Activated CD4-positive, CD25-positive, alpha-beta regulatory T cell treated with anti-CD3 and anti-CD28 coated beads, Interleukin-2, amount 50 U/mL, for 72 hours (primary cell): Measurements from ENCODE around the gene FHOD3.

ENCODE experiments used
- DNase-seq: peaks from one replicate; pipeline ENCODE4 v3.0.0; 2021

Gene FHOD3

DNA sequence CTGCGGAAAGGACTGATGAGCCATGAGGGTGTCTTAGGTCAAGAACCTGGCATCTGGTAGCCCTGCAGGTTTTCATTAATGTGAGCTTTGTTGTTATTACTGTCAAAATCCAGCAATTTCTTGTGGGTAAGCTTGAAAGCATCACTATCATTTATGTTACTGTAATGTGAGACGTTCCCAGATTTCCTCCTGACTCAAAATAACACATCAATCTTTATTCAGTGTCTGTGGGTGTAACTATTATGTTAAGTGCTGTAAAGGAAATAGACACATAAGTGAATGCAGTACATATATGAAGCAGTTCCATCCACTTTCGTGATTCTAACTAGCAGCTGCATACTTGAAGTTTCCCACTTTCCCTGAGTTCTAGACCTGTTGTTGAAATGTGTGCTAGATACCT lies 89.8 kb downstream of the FHOD3 start:
- DNase-seq = no peak

DNA sequence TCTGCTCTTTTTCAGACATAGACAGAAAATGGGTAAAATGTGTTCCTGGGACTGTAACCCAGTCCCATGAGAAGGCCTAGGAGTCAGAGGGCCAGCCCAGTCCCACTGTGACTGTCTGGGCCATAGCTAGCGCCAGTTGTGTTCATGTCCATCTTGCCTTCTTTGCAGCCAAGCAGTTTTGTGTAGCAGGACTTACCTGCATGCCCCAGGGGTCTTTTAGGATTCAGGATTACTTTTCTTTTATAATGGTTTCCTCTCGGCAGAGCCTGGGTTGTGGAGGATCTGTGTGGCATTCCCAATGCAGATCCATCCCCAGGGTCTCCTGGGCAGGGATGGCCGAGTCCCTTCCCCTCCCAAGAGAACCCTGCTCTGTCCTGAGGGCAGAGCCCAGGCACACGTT lies 90.8 kb downstream of the FHOD3 start:
- no peak for DNase-seq

DNA sequence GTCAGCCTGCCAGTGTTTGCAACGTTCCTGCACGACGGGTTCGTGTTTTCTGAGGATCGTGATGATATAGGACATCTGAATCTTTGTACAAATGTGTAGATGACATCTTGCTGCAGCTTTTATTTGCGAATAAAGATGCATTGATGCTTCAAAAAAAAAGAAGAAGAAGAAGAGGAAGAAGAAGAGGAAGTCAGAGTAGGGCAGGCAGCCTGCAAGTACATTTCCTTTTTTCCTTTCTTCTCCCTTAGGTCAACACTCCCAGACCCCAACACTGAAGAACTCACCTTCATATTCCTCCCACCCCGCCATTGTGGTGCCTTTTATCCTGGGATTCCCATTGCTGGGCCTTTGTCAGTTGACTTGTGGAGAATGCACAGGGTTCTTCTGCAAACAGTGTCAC lies 91.5 kb downstream of the FHOD3 start:
- no peak for DNase-seq

DNA sequence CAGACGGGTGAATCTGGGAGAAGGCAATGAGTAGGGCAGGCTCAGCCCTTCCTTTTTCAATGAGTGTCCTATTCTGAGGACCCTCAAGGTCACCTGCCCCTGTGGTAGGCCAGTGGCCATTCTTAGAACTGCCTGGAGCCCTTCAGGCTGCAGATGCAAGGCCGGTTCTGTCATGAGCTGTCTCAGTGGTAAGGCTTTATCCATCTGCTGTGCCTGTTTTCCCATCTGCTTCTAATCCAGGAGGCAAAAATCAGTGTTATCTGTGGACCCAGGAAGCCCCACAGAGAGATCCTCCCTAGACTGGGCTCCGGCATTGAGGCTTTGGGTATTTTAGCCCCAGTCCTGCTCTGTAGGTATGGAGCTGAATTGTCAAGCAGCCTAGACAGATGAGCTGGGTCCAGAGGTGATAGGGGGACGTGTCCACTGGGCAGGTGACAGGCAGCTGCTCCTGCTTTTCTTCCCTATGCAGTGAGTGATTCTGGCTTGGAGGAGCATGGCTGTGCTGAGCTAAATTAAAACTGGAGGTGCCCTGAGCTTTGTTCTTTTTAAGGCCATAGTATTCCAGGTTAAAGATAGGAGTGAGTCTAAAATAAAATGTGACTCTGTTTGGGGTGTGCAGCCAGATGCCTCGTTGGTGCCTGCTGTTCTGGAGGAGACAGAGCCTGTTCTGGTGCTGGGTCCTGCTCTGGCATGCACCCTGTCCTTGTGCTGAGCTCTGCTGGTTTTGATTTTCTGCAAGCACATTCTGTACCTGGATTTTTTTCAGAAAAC lies 92.5 kb downstream of the FHOD3 start:
- DNase-seq = no peak

DNA sequence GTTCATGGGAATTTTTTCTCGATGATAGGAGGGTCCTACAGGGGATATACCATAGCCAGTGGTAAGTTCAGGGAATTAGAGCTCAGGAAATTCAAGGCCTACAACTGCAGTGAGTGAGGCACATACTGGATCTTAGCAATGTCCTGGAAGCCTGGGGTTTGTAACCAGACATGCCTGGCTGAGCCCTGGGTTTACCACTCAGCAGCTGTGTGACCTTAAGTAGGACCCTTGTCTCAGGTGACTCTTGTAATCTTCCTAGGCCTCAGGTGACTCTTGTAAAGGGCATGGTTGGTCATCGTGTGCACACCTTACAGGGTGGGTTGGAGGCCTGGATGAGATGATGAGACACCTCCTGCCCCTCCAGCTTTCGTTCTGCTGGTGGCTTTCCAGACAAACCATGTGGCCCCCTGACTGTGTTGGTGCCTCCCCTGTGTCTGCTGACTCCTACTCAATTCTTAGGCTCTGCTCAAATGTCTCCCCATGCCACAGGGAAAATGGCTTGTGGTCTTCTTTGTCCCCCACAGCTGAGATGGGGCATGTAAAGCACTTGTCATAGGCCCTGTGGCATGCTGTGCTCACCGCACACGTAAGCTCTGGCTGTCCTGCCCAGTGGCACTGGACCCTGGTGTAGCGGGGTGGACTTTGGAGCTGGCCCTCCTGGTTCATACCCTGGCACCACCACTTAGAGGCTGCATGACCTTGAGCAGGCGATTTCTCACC lies 94.1 kb downstream of the FHOD3 start:
- DNase-seq = no peak

DNA sequence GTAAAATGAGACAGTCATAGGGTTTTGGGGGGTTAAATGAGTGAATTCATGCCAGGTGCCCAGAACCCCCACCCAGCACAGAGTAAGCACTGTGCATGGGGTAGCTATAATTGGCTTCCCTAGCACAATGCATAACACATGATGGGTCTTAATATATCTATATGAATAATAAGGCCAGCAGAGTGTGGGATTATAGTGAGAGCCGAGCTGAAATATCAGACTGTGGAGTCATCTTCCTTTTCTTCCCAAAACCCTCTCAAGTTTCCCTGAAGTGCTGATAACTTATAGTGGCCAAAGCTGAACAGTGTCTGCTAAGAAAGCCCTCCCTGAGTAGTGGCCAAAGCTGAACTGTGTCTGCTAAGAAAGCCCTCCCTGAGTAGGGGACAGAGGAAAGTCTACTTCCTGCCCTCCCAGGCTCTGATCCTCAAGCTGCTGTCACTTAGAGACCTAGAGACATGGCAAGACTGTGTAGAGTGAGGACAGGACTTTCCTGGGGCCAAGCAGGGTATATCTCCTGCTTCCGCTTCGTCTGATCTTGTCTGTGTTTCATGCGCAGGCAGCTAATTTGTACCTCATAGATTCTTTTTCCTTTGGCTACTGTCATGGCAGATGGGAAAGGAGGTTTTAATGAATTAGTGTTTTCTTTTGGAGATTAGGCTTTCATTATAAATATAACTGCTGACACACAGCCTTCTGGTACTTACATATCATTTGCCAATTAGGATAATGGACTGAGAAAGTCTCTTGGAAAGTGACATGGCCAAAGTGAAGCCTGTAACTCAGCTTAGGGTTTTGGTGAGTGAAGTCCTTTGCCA lies 94.9 kb downstream of the FHOD3 start:
- no peak for DNase-seq

DNA sequence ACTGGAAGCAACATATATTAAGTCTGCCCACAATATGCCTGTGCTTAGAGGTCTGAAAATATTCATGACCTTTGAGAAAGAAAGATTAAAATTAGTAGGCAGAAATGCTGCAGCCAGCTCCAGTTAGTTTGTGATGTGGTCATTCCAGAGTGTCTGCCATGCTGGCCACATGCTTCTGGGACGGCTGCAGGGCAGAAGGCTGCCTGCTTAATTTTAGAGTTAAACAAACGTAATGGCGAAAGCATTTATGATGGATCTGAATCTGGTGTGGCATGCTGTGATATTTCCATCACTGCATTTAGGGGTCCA lies 95.4 kb downstream of the FHOD3 start:
- DNase-seq = no peak

DNA sequence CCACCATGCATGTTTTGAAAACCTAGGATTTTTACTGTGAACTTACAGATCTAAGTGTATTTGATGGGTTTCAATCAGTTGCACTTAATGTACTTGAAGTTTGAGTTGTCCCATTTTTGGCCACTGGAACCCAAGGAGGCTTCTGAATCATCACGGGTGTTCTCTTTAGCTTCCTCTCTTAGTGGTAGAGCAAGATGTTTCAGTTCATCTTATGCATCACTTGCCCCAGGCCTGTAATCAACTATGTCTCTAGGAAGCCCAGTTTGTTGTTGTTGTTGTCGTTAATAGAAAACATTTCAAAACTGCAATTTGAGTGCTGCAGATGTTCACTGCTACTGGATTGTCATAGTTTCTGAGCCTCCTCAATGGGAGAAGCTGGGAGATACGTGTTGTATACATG lies 97.0 kb downstream of the FHOD3 start:
- DNase-seq = no peak

DNA sequence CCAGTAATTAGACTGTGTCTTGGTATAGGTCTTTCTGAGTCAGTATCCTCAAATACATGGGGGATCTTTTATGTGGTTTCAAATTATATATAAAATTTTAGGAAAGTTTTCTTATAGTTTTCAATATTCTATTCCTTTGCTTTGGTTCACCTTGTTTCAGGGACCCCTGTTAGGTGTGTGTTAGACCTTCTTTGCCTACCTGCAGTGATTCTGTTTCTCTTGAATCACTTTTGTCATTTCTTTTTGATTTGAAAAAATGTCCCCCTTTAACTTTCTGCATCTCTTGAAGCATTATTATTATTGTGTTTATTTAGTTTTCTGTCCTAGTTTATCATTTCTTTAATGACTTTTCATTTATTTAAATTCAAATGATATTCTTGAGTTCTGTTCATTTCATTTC lies 98.7 kb downstream of the FHOD3 start:
- no peak for DNase-seq

DNA sequence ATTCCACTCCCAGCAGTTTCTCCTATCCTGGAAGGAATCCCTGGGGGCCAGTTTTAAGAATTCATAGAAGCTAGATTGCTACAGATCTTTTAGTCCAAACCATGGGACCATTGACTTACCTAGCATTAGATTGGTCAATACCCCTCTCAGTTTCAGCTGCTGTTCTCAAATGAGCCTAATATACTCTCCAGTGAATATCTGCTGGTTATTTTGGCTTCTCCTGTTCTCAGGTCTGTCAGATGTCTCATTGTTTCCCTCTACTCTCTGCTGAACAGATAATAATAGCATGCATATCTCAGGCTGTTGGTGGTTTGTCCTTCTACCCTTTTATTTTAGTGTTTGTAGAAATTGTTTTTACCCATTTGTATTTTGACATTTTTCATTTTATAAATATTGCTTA lies 99.5 kb downstream of the FHOD3 start:
- DNase-seq = no peak

DNA sequence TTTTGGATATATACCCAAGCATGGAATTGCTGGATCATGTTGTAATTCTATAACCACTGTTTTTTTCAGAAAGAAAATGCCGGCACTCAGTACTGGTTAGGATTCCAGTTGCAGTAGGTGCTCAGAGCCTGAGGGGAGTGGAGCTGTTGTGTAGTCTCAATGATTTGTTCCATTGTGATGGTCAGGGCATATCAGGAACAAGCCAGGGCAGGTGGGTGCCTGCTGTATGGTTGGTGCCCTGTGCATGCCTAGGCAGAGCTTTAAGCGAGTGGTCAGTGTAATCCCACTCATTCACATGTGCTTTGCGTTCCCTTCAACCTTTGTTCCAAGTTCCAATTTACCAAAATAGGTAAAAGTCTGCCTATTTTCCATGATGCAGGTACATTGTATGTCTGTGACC lies 100.9 kb downstream of the FHOD3 start:
- no peak for DNase-seq

DNA sequence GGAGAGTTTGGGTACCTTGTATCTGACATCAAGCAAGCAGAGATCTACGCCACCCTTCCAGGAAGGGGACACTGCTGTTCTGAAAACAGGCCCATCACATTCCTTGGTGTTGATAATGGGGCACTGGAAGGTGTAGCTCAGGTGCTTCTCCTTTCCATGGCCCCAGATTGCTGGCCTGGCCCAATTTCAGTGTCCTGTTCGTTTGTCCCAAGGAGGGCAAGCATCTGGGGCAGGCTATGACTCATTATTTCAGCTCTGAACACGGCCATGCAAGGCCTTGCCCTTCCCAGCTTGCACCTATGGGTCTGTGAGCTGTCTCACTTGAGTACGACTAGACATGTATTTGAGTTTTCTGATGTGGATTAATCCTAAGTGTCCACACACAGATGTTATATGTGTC lies 101.5 kb downstream of the FHOD3 start:
- DNase-seq = no peak

DNA sequence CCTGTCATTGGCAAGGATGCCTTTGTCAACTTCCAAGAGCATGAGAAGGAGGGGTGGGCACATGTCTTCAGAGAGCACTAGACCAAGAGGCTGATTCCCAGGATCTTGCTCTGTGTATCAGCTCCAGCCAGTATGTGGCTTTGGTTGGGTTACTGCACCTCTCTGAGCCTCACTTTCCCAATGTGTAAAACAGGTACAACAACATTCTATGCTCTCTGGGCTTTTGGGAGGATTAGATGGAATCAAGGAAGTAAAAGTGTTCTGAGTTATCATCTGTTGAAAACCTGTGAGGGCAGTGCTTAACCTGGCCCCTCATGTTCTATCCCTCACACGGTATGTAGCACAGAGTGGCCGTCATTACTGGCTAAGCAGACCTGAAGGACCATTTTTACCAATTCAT lies 103.9 kb downstream of the FHOD3 start:
- DNase-seq = no peak

DNA sequence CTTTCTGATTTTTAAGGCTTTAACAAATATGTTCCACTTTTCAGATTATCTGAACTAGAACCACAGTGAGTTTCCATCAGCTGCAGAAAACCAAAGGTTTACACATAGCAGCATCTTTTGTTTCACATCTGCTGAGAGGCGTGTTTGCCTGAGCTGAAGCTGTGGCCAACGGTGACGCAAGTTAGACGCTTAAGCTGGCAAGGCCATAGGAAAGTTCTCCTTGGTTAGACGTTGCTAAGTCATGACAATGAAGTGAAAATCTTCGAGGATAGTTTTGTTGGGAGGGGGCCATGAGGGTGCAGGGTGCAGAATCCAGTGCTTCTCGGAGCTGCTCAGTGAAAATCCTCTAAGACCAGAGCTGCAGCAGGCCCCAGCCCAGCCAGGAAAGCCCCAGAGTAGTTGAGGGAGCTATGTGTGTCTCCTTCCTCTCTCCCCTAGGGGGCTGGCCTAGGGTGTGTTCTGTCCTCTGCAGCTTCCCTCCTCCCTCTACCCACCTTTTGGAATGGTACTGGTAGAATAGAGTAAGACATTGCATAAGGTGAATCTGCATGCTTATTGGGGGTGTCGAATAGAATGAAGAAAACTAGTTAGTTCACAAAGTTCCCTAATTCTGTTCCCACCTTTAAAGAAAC lies 105.4 kb downstream of the FHOD3 start:
- no peak for DNase-seq

DNA sequence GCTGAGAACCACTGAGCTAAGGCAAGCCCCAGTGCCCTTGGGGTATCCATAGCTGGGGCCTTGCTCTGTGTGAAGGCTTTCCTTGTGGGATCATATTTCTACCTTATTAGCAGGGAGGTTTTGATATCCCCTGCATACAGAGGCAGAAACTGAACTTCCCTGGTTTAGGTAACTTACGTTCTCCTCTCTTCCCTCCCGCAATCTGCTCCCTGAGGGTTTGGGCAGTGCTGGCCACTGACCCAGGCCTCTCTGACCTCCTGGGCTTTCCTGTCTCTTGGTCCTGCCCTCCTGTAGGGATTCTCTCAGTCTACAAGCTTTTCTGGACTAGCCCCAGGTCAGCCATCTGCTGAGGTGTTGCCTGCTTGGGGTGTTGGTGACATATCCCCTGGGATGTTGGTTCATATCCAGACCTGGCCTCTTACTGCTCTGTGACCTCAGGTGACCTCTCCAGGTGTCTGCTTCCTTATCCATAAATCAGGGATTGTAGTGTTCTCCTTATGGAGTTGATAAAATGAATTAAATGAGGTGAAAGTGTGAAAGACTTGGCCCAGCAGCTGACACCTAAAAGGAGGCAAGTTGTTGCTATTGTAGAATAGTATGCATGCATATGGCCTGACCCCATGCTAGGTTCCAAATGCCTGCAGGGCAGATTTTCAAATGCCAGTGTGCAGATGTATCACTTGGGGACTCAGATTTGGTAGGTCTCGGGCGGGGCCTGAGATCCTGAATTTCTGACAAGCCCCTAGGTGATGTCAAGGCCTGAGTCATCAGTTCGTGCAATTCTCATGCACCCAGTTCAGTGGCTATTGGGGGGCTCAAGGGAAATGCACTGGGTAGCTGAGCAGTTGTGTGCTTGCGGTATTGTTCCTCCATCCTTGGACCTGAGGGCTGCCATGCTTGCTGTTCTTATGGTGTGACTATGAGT lies 106.6 kb downstream of the FHOD3 start:
- DNase-seq = no peak

DNA sequence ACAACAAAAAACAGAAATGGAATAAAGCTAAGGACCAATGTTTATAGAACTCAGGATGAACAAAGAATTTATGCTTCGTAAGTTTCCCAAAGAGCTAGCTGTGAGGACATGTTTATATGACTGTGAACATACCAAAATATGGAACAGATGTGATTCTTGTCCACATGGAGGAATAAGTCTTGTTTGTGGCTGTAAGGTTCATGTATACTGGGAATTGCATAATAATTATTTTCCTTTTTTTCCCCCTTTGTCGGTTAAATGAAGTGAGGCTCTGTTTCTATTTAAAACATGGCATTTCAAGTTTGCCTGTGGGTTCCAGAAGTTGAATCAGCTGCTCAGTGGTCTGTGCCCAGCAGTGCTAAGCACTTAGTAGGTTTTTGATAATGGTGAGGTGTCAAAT lies 108.1 kb downstream of the FHOD3 start:
- DNase-seq = no peak

DNA sequence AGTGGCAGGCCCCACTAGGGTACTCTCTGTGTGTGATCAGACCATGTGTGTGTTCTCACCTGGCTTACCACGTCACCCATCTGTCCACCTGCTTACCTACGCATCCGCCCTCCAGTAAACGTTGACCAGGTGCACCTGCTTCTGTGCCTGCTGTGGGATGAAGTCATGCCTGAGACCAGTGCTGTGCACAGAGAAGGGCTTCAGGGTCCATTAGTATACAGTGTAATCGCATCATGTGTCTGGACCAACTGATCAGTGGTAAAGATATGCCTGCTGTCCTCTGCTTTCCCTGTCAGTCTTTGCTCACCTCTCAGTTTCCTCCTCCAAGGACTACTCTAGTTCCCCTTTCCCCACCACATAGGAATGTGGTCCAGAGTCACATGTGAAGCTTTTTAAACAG lies 109.3 kb downstream of the FHOD3 start:
- no peak for DNase-seq

DNA sequence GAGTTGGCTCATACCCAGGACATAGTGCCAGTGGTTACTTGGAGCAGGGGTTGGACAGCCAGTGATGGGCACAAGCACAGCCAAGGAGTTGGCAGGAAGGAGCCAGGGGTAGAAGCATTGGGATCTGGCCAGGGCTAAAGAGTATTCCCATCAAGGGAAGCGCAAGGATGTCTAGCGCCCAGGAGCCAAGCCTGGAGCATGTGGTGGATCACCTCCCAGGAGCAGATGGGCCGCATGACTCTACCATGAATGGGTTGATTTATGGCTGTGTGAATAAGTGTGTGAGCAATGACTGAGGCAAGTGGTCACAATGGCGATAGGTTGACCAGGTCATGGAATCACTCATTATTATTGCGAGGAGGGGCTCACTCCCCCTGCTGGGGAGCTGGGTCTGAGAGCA lies 111.1 kb downstream of the FHOD3 start:
- DNase-seq = no peak

DNA sequence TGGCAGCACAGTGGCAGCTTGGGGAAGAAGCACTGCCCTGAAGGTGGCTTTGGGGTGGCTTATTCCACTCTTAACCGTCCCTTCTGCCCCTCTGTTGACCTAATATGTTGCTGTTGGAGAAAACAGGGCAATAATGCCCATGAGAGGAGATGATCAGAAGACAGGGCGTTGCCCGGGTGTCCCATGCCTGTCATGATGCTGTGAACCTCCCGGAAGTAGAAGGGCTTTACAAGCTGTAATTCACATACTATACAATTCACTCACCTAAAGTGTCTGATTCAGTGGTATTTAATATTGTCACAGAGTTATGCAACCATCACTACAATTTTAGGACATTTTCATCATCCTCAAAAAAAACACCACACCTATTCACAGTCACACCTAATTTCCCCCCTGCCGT lies 112.3 kb downstream of the FHOD3 start:
- DNase-seq = no peak

DNA sequence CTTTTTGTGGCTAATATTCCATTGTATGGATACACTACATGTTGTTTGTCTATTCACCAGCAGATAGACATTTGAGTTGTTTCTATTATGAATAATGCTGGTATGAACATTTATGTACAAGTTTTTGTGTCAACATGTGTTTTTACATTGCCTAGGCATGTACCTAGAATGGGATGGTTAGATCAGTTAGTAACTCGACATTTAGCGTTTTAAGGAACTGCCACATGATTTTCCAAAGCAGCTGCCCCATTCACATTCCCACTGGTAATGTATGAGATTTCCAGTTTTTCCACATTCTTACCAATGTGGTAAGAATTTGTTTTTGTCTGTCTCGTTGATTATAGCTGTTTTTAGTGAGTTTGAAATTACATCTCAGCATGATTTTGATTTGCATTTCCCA lies 112.8 kb downstream of the FHOD3 start:
- DNase-seq = no peak

DNA sequence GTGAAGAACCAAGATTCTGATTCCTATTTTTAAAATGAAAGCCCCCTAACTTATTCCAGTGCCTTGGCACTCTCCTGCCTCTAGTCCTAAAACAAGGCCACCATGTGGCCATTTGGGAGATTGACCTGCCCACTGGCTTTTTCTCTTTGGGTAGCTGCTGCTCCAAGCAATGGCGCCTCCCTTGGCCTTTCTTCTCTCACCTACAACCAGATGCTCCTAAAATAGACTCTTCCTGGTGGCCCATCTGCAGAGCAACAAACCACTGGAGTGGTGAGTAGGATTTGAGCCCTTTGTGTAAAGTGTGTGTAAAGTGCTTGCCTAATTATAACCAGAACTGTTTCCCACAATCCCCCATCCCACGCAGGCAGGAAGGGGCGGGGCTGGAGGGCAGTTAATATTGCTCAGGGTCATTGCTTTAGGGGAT lies 114.2 kb downstream of the FHOD3 start:
- no peak for DNase-seq

DNA sequence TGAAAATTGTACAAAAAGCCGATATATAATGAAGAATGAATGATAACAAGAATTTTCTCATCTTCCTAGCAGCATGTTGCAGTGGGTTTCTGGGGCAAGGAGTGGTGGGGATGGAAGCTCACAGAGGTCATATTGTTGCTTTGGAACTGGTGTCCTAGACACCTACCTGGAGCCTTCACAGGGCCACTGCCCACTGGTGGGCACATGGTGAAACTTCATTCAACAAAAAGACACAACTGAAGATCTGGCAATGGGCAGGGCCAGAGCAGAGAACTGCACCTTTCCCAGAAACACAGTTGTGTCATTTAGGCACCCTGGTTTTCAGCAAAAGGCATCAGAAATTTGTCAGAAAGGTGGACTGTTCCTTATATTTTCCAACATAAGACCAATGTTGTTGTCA lies 115.3 kb downstream of the FHOD3 start:
- no peak for DNase-seq

DNA sequence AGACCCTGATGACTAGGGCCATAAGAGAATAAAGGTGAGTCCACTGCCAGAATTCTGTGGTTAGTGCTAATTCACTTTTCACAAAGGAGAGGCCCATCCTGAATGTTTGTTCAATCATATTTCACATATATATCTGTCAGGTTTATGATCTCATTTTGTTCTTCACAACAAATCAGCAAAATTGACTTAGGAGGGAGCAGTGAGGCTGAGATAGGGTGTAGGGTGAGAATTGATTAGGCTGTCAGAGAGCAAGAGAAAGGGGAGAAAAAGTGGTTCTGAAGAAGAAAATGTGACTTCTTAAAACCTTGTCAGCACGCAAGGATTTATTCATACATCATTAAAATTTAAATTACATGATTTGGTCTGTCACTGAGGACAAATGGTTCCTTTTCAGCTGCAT lies 117.7 kb downstream of the FHOD3 start:
- no peak for DNase-seq
